Central memory CD8-positive, alpha-beta T cell (primary cell): ENCODE results near the gene DUSP7.
"Not testable (repeated sequence)": the region's sequence is repeated elsewhere in the genome, so short reads cannot be mapped to it uniquely, and the experiment has no call there.

Experiments
- ATAC-seq: fragments of 150-1000 bp; cut with Tn5 transposase; replicated peaks from 2 replicates; pipeline ENCODE4 v1.10.0; 2022; ENCODE audit warnings: mild to moderate bottlenecking, moderate FRiP score, moderate number of reproducible peaks; ENCODE audit not compliant: poor library complexity, severe bottlenecking; ENCODE audit errors: extremely low read depth
- DNase-seq, 2 donors: peaks; one replicate each; pipeline ENCODE4 v3.0.0; 2021; ENCODE audit warnings: low spot score in 2 of 2
- H3K27ac Mint-ChIP-seq: one replicate; pipeline ENCODE4 v1.8.0; 2022; ENCODE audit warnings: low read depth, mild to moderate bottlenecking, moderate library complexity, mixed read lengths
- H3K27me3 Mint-ChIP-seq: one replicate; pipeline ENCODE4 v1.8.0; 2022; ENCODE audit warnings: mixed read lengths
- H3K36me3 Mint-ChIP-seq: one replicate; pipeline ENCODE4 v1.8.0; 2022; ENCODE audit warnings: mild to moderate bottlenecking, moderate library complexity, mixed read lengths; ENCODE audit not compliant: insufficient read depth
- H3K4me1 Mint-ChIP-seq: one replicate; pipeline ENCODE4 v1.8.0; 2022; ENCODE audit warnings: mixed read lengths
- H3K4me3 Mint-ChIP-seq: one replicate; pipeline ENCODE4 v1.8.0; 2022; ENCODE audit warnings: mild to moderate bottlenecking, moderate library complexity, mixed read lengths
- H3K9me3 Mint-ChIP-seq: one replicate; pipeline ENCODE4 v1.8.0; 2022; ENCODE audit warnings: mixed read lengths

The DUSP7 gene

GRCh38 chr3:52034651-52035050 lies 21.7 kb downstream of the DUSP7 start:
- DNase-seq (no peak), ATAC-seq (no peak)
- Mint-ChIP-seq H3K36me3 (peaks cover 2% of the 10 kb centered on the region), H3K4me1 (no peaks in the 10 kb centered on the region), H3K27ac (peak overlapping the region; percentile 38), H3K9me3 (no peaks in the 10 kb centered on the region), H3K4me3 (no peak overlapping the region), H3K27me3 (no peaks in the 10 kb centered on the region)

DNA sequence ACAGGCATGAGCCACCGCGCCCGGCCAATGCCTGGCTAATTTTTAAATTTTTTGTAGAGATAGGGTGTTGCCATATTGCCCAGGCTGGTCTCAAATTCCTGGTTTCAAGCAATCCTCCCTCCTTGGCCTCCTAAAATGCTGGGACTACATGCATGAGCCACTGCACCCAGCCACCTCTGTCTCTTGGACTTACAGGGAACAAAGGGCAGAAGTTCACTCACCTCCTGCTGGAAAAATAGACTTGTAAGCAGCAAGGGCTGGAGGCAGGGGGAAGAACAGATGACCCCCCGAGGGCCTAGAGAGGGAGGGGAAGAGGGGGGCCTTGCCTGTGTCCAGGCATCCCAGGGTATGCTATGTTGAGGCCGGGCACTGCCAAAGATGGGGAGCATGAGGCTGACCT lies 22.2 kb downstream of the DUSP7 start:
- Mint-ChIP-seq H3K36me3 (peaks cover 2% of the 10 kb centered on the region), H3K4me1 (no peaks in the 10 kb centered on the region), H3K27ac (peak overlapping the region; percentile 38), H3K9me3 (no peaks in the 10 kb centered on the region), H3K4me3 (no peak overlapping the region), H3K27me3 (no peaks in the 10 kb centered on the region)
- ATAC-seq, result no peak
- DNase-seq, result no peak

DNA sequence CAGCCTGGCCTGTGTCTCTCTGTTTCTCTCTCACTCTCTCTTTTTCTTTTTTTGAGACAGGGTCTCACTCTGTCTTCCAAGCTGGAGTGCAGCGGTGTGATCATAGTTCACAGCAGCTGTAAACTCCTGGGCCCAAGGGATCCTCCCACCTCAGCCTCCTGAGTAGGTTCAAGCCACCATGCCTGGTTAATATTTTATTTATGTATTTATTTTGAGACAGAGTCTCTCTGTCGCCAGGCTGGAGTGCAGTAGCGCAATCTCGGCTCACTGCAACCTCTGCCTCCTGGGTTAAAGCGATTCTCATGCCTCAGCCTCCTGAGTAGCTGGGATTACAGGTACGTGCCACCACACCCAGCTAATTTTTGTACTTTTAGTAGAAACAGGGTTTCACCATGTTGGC lies 22.6 kb downstream of the DUSP7 start:
- not testable (repeated sequence) for H3K27me3 Mint-ChIP-seq, H3K36me3 Mint-ChIP-seq, H3K4me3 Mint-ChIP-seq, H3K27ac Mint-ChIP-seq, H3K9me3 Mint-ChIP-seq, ATAC-seq, DNase-seq, H3K4me1 Mint-ChIP-seq

GRCh38 chr3:52032702-52033408 lies 23.5 kb downstream of the DUSP7 start:
- H3K4me1 Mint-ChIP-seq, result no peaks in the 10 kb centered on the region
- no peaks in the 10 kb centered on the region for H3K9me3 Mint-ChIP-seq
- H3K27me3 Mint-ChIP-seq, result no peaks in the 10 kb centered on the region
- H3K36me3 Mint-ChIP-seq, result peaks cover 2% of the 10 kb centered on the region
- no peak overlapping the region for H3K27ac Mint-ChIP-seq
- no peak overlapping the region for H3K4me3 Mint-ChIP-seq
- ATAC-seq, result no peak
- no peak for DNase-seq

DNA sequence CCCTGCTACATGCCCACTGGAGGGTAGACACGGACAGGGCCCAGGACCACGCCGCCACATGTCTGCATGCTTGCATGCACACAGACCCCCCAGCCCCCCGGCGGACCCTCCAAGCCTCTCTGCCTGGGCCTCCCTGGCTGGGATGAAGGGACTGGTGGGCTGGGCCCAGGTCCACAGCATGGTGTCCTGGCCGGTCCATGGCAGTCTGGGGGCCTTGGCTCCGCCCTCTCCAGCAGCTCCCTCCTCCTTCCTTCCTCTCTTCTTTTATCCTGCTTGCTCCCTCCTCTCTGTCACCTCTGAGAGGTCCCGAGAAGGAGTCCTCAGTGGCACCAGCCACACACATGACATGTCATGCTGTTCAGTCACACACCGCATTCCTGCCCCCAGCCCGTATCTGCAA lies 24.5 kb downstream of the DUSP7 start:
- Mint-ChIP-seq H3K4me3 (no peak overlapping the region), H3K27ac (no peak overlapping the region), H3K27me3 (no peaks in the 10 kb centered on the region), H3K36me3 (peaks cover 2% of the 10 kb centered on the region), H3K4me1 (no peaks in the 10 kb centered on the region), H3K9me3 (no peaks in the 10 kb centered on the region)
- DNase-seq (no peak), ATAC-seq (no peak)

DNA sequence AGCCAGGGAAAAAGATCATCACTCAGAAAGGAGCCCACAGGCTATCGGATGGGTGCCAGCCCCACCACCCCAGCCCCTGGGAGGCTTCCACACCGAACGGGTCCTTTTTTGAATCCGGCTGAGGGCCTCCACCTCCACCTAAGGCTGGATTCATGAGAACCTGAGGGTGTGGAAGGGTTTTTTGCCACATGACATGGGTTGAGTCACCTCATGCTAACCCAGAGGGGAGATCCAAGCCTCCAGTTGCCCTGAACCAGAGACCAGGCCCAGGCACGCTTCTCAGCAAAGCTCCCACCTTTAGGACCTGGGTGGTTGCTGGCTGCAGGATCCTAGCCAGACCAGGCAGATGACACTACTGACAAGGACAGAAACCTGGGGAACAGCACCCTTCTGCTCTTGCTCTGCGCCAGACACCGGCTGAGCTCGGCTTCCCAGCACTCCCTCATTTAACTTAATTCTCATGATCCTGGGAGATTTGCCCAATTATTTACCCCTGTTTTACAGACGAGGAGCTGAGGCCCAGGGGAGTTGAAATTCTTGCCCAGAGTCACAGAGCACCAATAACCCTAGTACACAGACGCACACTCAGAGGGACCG lies 25.6 kb downstream of the DUSP7 start:
- no peak for ATAC-seq
- no peaks in the 10 kb centered on the region for H3K9me3 Mint-ChIP-seq

DNA sequence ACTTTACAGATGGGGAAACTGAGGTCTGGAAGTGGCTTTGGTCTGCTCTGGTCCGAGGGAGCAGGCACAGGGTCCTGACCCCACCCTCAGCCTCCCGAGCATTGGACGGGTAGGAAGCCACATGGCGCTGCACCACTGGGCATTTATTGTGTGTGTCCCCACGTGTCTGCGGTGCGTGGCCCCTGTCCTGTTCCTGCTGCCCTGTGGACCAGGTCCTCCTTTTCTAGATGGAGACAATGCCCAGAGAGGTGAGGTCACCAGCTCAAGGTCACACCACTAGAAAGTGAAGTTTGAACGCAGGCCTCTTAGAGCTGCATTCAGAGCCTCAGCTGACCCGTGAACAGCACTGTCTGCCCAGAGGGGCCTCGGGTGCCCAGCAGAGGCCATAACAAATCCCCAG lies 26.8 kb downstream of the DUSP7 start:
- no peaks in the 10 kb centered on the region for H3K27me3 Mint-ChIP-seq
- H3K9me3 Mint-ChIP-seq, result no peaks in the 10 kb centered on the region
- peak overlapping the region; percentile 36 for H3K27ac Mint-ChIP-seq
- DNase-seq (no peak), ATAC-seq (no peak)
- peaks cover 2% of the 10 kb centered on the region for H3K36me3 Mint-ChIP-seq
- H3K4me1 Mint-ChIP-seq, result no peaks in the 10 kb centered on the region
- H3K4me3 Mint-ChIP-seq, result no peak overlapping the region

More for the DNA sequence above, 25.6 kb downstream of the DUSP7 start:
- Mint-ChIP-seq H3K27me3 (no peaks in the 10 kb centered on the region), H3K36me3 (peaks cover 2% of the 10 kb centered on the region), H3K4me1 (no peaks in the 10 kb centered on the region), H3K4me3 (no peak overlapping the region), H3K27ac (peak overlapping the region; percentile 36)
- DNase-seq, result no peak

GRCh38 chr3:52029053-52029452 lies 27.3 kb downstream of the DUSP7 start:
- Mint-ChIP-seq H3K27ac (no peak overlapping the region), H3K36me3 (peaks cover 2% of the 10 kb centered on the region), H3K27me3 (no peaks in the 10 kb centered on the region), H3K4me3 (no peak overlapping the region), H3K4me1 (no peaks in the 10 kb centered on the region), H3K9me3 (no peaks in the 10 kb centered on the region)
- no peak for DNase-seq
- ATAC-seq, result no peak

GRCh38 chr3:52028572-52028971 lies 27.8 kb downstream of the DUSP7 start:
- Mint-ChIP-seq H3K27me3 (no peaks in the 10 kb centered on the region), H3K36me3 (peaks cover 2% of the 10 kb centered on the region), H3K4me3 (no peak overlapping the region), H3K4me1 (no peaks in the 10 kb centered on the region), H3K27ac (no peak overlapping the region), H3K9me3 (no peaks in the 10 kb centered on the region)
- no peak for DNase-seq
- no peak for ATAC-seq

GRCh38 chr3:52026041-52026440 lies 30.3 kb downstream of the DUSP7 start:
- Mint-ChIP-seq H3K36me3 (no peaks in the 10 kb centered on the region), H3K27ac (no peak overlapping the region), H3K4me1 (no peaks in the 10 kb centered on the region), H3K27me3 (no peaks in the 10 kb centered on the region), H3K9me3 (no peaks in the 10 kb centered on the region), H3K4me3 (no peak overlapping the region)
- DNase-seq (no peak), ATAC-seq (no peak)

DNA sequence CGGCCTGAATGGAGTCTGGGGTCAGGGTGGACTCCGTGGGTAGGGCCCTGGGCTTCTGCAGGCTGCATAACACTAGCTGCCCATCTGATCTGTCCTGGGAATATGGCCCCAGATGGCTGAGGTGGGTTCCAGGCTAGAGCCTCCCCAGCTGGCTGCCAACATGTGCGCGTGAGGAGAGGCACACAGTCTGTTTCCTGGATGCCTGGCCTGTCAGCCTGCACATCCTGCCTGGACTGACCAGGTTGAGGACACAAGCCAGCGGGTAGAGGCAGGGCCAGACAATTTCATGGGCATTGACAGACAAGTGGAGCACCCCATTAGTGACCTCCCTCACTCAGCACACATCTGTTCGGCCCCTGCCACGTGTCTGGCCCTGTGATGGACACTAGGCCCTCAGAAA lies 30.9 kb downstream of the DUSP7 start:
- Mint-ChIP-seq H3K36me3 (no peaks in the 10 kb centered on the region), H3K9me3 (no peaks in the 10 kb centered on the region), H3K27ac (no peak overlapping the region), H3K4me1 (no peaks in the 10 kb centered on the region), H3K4me3 (no peak overlapping the region), H3K27me3 (no peaks in the 10 kb centered on the region)
- ATAC-seq (no peak), DNase-seq (no peak)

DNA sequence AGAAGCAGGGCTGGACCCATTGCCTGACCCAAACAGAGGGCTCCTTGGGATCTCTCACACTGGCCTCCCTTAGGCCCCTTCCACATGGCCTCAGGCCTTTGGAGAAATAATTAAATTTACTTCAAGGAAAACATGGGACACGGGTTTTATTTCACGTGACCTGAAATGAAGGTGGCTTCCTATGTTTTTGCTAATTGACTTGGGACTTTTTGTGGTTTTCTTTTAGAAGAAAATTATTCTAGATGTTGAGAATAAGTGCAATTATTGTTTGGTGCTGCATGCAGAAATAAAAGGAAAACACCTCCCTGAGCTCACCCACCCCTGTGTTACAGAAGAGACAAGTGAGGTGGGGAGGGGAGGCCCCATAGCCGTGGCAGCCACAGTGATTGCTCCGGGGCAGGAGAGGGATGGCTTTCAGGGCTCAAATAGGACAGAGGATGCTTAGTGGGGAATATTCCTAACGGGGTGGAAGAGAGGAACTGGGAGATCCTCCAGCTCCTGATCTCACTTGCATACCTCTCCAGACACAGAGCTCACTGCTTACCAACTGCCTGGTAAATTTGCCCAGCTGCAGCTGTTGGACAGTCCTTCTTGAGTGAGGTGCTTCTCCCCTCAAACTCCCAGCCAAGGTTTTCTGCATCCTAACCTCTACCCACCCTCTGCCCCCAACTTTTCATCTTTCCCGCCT lies 31.5 kb downstream of the DUSP7 start:
- H3K27ac Mint-ChIP-seq, result no peak overlapping the region
- H3K36me3 Mint-ChIP-seq, result no peaks in the 10 kb centered on the region
- DNase-seq (no peak), ATAC-seq (no peak)
- no peak overlapping the region for H3K4me3 Mint-ChIP-seq
- no peaks in the 10 kb centered on the region for H3K4me1 Mint-ChIP-seq
- no peaks in the 10 kb centered on the region for H3K27me3 Mint-ChIP-seq
- H3K9me3 Mint-ChIP-seq, result no peaks in the 10 kb centered on the region
